ENCODE data around the gene MAN1A1.

The MAN1A1 gene

DNA sequence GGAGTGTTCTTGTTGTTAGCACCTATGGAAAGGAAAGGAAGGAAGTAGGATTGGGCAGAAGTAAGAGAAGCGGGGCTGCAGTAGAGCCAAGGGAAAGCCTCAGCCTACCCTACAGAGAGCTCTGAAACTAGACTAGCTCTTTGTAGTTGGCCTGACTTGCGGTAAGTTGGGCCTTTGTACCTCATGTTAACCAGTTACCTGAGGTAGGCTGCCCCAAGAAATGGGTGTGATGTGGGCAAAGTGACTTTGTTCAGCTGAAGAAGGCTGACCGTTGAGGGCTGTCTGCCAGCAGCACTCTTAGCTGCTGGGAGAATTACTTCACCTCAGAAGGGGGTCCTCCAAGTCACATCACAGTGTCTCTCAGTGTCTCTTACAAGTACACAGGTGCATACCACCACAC is 216.2 kb downstream of the MAN1A1 start:
- DNase-seq: no peak

DNA sequence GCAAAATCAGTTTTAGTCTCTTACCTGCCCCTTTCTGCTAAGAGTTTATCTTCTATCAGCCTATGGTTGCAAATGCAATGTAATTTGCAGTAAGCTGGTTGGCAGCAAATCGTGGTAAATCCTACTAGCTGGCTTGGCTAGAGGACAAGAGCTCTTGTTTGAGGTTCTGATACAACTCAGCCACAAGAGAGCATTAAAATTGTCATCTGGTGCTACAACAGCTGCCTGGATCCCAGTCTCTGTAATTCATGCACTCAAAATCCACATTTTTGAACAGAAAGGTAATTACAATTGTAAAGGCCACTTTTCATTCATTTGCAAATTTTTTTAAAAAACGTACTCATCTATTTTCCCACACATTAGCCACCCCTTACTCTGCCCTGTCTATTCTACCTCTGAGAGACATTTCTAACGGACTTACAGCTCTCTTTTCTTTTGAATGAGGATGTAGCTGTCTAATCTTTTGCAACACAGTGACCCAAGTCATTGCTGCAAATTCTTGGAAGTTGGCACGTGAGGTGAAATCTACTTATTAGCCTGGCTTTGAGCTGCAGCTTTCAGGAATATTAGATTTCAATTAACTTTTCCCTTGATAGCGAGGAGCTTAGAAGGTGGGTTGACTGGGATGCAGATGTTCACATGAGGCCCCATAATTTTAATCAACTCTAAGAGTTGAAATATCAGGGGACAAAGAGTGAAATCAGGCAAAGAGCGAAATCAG is 217.1 kb downstream of the MAN1A1 start:
- DNase-seq: peak; percentile 8

DNA sequence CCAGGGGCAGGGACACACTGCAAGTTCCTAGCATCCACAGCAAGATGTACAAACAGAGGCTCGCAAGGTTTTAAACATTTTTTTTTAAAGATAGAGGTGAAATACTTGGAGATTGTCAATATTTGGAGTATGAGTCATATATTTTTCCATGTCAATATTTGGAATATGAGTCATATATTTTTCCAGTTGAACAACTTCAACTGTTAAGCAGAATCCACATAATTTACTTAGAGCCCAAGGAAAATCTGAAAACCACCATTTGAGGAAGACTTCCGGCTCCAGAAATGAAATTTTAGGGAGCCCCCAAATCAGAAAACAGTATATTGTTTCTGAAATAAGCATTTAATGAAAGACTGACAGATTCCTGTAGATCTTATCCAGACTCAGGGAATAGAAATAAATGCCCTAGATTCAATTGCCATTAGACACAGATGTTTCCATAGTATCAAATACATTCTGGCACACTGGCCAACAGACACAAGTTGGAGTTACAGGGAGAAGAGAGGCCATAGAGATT is 219.5 kb downstream of the MAN1A1 start:
- no peak for DNase-seq

DNA sequence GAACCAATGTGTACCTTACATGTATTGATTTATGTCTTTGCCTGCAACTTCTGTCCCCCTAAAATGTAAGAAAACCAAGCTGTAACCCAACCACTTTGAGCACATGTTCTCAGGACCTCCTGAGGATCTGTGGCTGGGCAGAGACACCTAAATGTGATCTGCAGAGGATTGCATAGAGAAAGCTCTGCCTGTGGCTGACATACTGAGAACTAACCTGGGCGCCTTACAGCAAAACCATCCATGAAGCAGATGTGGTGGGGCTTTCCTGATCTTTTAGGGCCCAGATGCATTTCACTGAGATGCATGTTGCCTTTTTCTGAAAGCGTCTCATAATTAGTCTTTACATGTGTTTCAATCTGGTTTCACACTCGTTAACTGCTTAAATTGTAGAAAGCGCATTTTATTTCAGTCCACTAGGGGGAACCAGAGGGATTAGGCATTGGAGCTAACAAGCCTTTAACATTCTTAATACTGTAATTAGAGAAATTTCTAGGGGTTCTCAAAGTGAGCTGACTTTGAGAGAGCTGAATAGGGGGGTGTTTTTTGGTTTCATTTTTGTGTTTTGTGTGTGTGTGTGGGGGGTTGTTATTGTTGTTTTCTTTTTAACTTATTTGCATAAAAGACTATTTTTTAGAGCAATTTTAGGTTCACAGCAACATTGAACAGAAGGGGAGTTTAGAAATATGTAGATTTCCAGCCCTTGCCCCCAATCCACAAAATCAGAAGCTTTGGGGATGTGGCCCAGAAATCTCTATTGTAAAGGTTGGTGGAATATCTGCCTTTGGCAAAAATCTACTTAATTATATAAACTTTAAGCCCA is 220.2 kb downstream of the MAN1A1 start:
- peak; percentile 57 for DNase-seq

DNA sequence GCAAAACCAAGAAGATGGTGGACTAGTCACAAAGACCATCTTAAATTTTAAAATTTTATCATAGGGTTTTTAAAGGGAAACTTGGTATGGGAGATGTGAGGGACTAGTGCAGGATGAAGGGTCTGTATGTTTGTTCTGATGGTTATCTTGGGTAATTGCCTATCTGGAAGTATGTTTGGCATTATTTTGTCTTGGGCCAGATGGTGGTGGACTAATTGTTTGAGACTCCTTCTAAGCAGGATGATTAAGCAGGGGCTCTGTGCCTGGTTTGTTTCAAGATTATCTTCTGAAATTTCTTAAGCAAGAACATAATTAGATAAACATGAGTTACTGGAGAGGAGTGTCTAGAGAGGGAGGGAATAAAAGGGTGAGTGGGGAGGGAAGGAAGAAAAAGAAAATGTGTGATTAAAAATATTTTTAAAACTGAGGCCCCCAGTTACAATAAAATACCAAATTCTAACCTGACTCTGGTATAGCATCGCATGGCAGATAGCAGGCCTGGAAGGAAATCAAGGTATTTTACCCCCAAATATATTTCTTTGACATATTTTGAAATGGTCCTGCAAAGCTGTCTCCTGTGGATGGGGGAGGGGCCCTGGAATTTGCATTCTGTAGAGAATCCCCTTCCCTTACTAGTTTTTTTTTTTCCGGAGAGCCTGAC is 221.2 kb downstream of the MAN1A1 start:
- DNase-seq: no peak

DNA sequence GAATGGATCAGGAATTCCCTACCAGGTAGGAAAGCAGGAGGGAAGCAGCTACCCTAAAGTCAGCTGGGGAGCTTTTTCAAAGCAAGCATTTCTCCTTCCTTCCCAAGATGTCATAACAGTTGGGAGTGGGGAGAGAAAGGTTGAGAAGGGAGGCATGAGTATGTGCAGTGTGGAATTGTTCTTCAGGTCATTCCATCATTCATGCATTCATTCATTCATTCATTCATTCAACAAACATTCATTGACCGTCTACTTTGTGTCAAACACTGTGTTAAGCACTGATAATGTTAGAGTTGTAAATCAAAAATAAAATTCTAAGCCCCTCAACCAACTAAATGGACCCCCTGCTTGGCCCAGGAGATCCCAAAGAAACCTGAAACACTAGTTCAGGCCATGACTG is 221.9 kb downstream of the MAN1A1 start:
- DNase-seq: no peak

Measured in NCI-H1105 treated with DMSO at 0.1 percent for 48 hours (cell line).